ENCODE measurements around the gene NSD1. TPM values are rescaled to one million over a fixed set of nuclear protein-coding genes. Genes with fewer than 3 reads are reported as not detected.
A peak's percentile ranks its signal among the peaks of the same experiment; 100 is the strongest.

NSD1 gene
- polyA plus RNA-seq (2013, experiment 1 of 2), result 29.5 TPM
- 27.7 TPM for polyA plus RNA-seq (2013, experiment 2 of 2)

GRCh38 chr5:177133096-177133852 is at the start of gene NSD1:
NSD1 (plus strand) TSS chr5:177133773; CDS start chr5:177135104, 1,331 bp downstream.
- WGBS, 2 experiments (ENCODE audit: insufficient coverage in 2 of 2), result 2% methylated on average over 45 to 49 of the region's 93 CpGs
- Histone ChIP-seq H3K36me3 (ENCODE audit: control insufficient read depth, insufficient read depth, low read length) (peaks cover 34% of the 10 kb centered on the region), H3K27ac (ENCODE audit: low read depth, low read length, severe bottlenecking) (peak within 1 kb of the TSS; percentile 91), H3K9me3 (ENCODE audit: control insufficient read depth, low read length) (no peaks in the 10 kb centered on the region), H3K4me1 (ENCODE audit: control insufficient read depth, insufficient read depth, low read length, poor library complexity, severe bottlenecking) (peaks cover 38% of the 10 kb centered on the region), H3K4me3 (ENCODE audit: extremely low read depth, insufficient read depth, low read length, poor library complexity, severe bottlenecking) (peak within 1 kb of the TSS; percentile 78)

GRCh38 chr5:177084175-177084574 is 49.4 kb upstream of the NSD1 start:
- no peaks in the 10 kb centered on the region for H3K9me3 ChIP-seq (ENCODE audit: control insufficient read depth, low read length)
- no peak overlapping the region for H3K4me3 ChIP-seq (ENCODE audit: extremely low read depth, insufficient read depth, low read length, poor library complexity, severe bottlenecking)
- H3K4me1 ChIP-seq (ENCODE audit: control insufficient read depth, insufficient read depth, low read length, poor library complexity, severe bottlenecking), result peaks cover 4% of the 10 kb centered on the region
- WGBS, 2 experiments (ENCODE audit: insufficient coverage in 2 of 2), result 40 to 88% methylated on average over 1 to 3 of the region's 4 CpGs
- H3K36me3 ChIP-seq (ENCODE audit: control insufficient read depth, insufficient read depth, low read length), result no peaks in the 10 kb centered on the region
- no peak overlapping the region for H3K27ac ChIP-seq (ENCODE audit: low read depth, low read length, severe bottlenecking)

- Histone ChIP-seq H3K9me3 (ENCODE audit: control insufficient read depth, low read length) (no peaks in the 10 kb centered on the region), H3K4me1 (ENCODE audit: control insufficient read depth, insufficient read depth, low read length, poor library complexity, severe bottlenecking) (peaks cover 4% of the 10 kb centered on the region), H3K36me3 (ENCODE audit: control insufficient read depth, insufficient read depth, low read length) (peaks cover under 1% of the 10 kb centered on the region), H3K4me3 (ENCODE audit: extremely low read depth, insufficient read depth, low read length, poor library complexity, severe bottlenecking) (no peak overlapping the region), H3K27ac (ENCODE audit: low read depth, low read length, severe bottlenecking) (peak overlapping the region; percentile 45)
- 61 to 76% methylated on average over 8 to 11 of the region's 13 CpGs for WGBS, 2 experiments (ENCODE audit: insufficient coverage in 2 of 2)
Measured at GRCh38 chr5:177085985-177086653, 47.5 kb upstream of the NSD1 start.

DNA sequence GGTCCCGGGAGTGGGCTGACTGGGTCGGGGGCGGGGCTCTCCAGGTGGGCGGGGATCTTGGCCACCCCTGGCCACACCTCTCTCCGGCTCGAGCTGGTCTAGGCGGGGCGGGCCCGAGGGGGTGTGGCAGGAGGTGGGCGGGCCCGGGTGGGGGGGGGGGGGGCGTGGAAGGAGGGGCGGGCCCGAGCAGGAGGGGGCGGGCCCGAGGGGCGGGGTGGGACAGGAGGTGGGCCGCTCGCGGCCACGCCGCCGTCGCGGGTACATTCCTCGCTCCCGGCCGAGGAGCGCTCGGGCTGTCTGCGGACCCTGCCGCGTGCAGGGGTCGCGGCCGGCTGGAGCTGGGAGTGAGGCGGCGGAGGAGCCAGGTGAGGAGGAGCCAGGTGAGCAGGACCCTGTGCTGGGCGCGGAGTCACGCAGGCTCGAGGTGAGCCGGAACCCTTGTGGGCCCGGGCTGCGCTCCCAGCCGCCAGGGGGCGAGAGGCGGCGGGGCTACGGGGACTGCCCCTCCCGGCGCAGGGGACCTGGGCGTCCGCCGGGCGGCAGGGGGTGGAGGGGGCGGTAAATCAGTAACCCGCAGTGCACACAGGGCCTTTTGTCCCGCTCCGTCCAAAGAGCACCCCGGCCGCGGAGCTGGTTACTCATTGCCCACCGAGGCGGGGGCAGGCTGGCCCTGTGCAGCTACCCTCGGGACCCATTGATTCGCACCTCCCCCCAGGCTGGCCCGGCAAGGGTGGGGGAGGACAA is 46.7 kb upstream of the NSD1 start, which contains the start of gene FGFR4:
Gene FGFR4 (plus strand): TSS at position 262 of the 744 bp plus-strand sequence. CDS start 2,688 bp downstream, outside the sequence.
- Histone ChIP-seq H3K27ac (ENCODE audit: low read depth, low read length, severe bottlenecking) (peak within 1 kb of the TSS; percentile 45), H3K4me3 (ENCODE audit: extremely low read depth, insufficient read depth, low read length, poor library complexity, severe bottlenecking) (peak within 1 kb of the TSS; percentile 50)
- 1 to 2% methylated on average over 42 to 52 of the region's 68 CpGs for WGBS, 2 experiments (ENCODE audit: insufficient coverage in 2 of 2)

DNA sequence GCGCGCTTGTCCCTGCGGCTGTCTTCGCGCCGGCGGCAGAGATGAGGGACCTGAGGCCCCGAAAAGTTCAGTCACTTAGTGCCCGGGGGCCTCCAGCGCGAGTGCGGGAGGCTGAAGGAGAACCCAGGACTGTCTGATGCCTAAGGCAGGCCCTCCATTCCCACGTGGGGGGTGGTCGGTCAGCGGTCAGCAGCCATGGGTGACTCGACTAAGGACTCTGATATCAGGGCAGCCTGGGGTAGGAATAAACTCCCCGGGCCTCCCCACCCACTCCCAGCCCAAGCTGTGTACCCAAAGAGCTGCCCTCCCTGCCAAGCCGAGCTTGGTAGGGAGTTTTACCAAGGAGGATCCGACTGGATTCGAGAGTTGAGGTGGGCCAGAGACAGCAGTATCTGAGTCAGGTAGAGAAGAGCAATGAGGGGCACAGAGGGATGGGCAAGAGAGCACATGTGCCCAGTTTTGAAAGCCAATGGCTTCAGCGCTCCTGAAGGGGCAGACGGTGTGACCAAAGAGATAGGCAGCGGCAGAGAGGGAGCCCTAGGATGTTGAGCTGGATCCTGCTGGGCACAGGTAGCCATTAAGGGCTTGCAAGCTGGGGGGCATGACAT is 46.1 kb upstream of the NSD1 start:
- Histone ChIP-seq H3K4me1 (ENCODE audit: control insufficient read depth, insufficient read depth, low read length, poor library complexity, severe bottlenecking) (peaks cover 4% of the 10 kb centered on the region), H3K9me3 (ENCODE audit: control insufficient read depth, low read length) (no peaks in the 10 kb centered on the region), H3K4me3 (ENCODE audit: extremely low read depth, insufficient read depth, low read length, poor library complexity, severe bottlenecking) (peak overlapping the region; percentile 50), H3K27ac (ENCODE audit: low read depth, low read length, severe bottlenecking) (no peak overlapping the region), H3K36me3 (ENCODE audit: control insufficient read depth, insufficient read depth, low read length) (peaks cover 8% of the 10 kb centered on the region)
- WGBS, 2 experiments (ENCODE audit: insufficient coverage in 2 of 2), result 24 to 28% methylated on average over 17 to 18 of the region's 23 CpGs

More for the DNA sequence above, 46.7 kb upstream of the NSD1 start, which contains the start of gene FGFR4:
- Histone ChIP-seq H3K4me1 (ENCODE audit: control insufficient read depth, insufficient read depth, low read length, poor library complexity, severe bottlenecking) (peaks cover 4% of the 10 kb centered on the region), H3K36me3 (ENCODE audit: control insufficient read depth, insufficient read depth, low read length) (peaks cover 3% of the 10 kb centered on the region), H3K9me3 (ENCODE audit: control insufficient read depth, low read length) (no peaks in the 10 kb centered on the region)

GRCh38 chr5:177089127-177089526 is 44.4 kb upstream of the NSD1 start:
- H3K36me3 ChIP-seq (ENCODE audit: control insufficient read depth, insufficient read depth, low read length), result peaks cover 11% of the 10 kb centered on the region
- H3K4me3 ChIP-seq (ENCODE audit: extremely low read depth, insufficient read depth, low read length, poor library complexity, severe bottlenecking), result no peak overlapping the region
- no peaks in the 10 kb centered on the region for H3K9me3 ChIP-seq (ENCODE audit: control insufficient read depth, low read length)
- WGBS, 2 experiments (ENCODE audit: insufficient coverage in 2 of 2), result 76 to 84% methylated on average over 2 to 5 of the region's 5 CpGs
- H3K4me1 ChIP-seq (ENCODE audit: control insufficient read depth, insufficient read depth, low read length, poor library complexity, severe bottlenecking), result peaks cover 4% of the 10 kb centered on the region
- no peak overlapping the region for H3K27ac ChIP-seq (ENCODE audit: low read depth, low read length, severe bottlenecking)

DNA sequence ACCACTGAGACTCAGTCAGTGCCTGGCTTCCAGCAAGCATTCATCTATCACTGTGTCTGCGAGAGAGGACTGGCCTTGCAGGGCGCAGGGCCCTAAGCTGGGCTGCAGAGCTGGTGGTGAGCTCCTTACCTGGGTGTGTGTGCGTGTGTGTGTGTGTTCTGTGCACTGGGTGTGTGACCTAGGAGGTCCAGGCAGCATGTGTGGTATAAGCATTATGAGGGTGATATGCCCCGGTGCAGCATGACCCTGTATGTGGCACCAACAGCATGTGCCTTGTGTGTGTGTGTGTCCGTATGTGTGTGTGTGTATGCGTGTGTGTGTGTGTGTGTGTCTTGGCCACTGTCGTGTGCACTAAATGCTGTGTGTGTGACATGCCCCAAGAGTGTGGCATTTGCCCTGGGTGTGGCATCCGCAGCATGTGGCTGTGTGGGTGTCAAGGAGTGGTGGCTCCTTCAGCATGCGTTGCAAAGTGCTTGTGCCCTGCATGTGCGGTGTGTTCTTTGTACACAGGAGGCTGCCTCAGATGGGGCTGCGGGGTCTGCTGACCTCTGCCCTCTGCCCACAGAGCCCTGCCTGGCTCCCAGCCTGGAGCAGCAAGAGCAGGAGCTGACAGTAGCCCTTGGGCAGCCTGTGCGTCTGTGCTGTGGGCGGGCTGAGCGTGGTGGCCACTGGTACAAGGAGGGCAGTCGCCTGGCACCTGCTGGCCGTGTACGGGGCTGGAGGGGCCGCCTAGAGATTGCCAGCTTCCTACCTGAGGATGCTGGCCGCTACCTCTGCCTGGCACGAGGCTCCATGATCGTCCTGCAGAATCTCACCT is 43.5 kb upstream of the NSD1 start:
- H3K36me3 ChIP-seq (ENCODE audit: control insufficient read depth, insufficient read depth, low read length), result peaks cover 11% of the 10 kb centered on the region
- H3K4me1 ChIP-seq (ENCODE audit: control insufficient read depth, insufficient read depth, low read length, poor library complexity, severe bottlenecking), result peaks cover 4% of the 10 kb centered on the region
- H3K4me3 ChIP-seq (ENCODE audit: extremely low read depth, insufficient read depth, low read length, poor library complexity, severe bottlenecking), result no peak overlapping the region
- WGBS, 2 experiments (ENCODE audit: insufficient coverage in 2 of 2), result 92 to 95% methylated on average over 12 to 19 of the region's 21 CpGs
- H3K9me3 ChIP-seq (ENCODE audit: control insufficient read depth, low read length), result no peaks in the 10 kb centered on the region
- H3K27ac ChIP-seq (ENCODE audit: low read depth, low read length, severe bottlenecking), result no peak overlapping the region

- Histone ChIP-seq H3K4me1 (ENCODE audit: control insufficient read depth, insufficient read depth, low read length, poor library complexity, severe bottlenecking) (peaks cover 4% of the 10 kb centered on the region), H3K4me3 (ENCODE audit: extremely low read depth, insufficient read depth, low read length, poor library complexity, severe bottlenecking) (no peak overlapping the region), H3K36me3 (ENCODE audit: control insufficient read depth, insufficient read depth, low read length) (peaks cover 11% of the 10 kb centered on the region), H3K9me3 (ENCODE audit: control insufficient read depth, low read length) (no peaks in the 10 kb centered on the region), H3K27ac (ENCODE audit: low read depth, low read length, severe bottlenecking) (no peak overlapping the region)
- WGBS, 2 experiments (ENCODE audit: insufficient coverage in 2 of 2), result 84 to 89% methylated on average over 11 of the region's 13 CpGs
Measured at GRCh38 chr5:177090813-177091212, 42.8 kb upstream of the NSD1 start.

DNA sequence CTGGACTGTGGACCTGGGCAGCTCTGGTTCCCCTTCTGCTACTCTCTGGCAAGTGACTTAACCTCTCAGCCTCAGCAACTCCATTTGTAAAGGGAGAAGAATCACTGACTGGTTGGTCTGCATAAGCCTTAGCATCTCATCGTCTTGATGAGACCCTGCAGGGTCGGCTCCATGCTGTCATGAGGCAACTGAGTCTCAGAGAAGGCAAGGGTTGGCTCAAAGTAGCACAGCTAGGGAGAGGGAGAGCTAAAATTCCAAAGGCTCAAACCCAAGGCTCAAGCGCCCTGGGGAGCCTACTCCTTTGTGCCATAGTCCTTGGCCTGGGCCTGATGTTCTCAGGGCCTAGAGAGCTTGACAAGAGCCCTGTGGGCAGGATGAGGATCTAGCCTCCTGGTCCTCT is 42.3 kb upstream of the NSD1 start:
- Histone ChIP-seq H3K4me1 (ENCODE audit: control insufficient read depth, insufficient read depth, low read length, poor library complexity, severe bottlenecking) (peaks cover 4% of the 10 kb centered on the region), H3K4me3 (ENCODE audit: extremely low read depth, insufficient read depth, low read length, poor library complexity, severe bottlenecking) (no peak overlapping the region), H3K27ac (ENCODE audit: low read depth, low read length, severe bottlenecking) (no peak overlapping the region), H3K36me3 (ENCODE audit: control insufficient read depth, insufficient read depth, low read length) (peaks cover 11% of the 10 kb centered on the region), H3K9me3 (ENCODE audit: control insufficient read depth, low read length) (no peaks in the 10 kb centered on the region)
- 68 to 100% methylated on average over 2 of the region's 3 CpGs for WGBS, 2 experiments (ENCODE audit: insufficient coverage in 2 of 2)
